Measurements from ENCODE around the gene GDPD3.

Gene GDPD3

DNA sequence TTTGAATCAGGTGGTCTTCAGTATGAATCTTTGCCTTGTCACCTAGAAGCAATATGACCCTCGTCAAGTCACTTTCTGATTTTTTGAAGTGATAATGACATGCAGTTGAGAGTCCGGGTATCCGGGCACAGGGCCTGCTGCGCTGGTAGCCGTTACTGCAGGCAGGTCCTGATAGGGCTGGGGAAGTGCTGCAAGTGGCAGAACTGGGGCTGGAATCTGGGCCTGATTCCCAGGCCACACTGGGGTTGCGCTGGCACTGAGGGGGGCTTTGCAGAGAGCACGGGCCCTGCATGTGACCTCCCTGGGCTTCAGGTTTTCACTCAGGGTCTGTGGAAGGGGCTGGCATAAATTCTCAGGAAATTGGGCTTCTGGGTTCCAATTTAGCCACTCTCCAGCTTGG, 34.6 kb downstream of the GDPD3 start:
- DNase-seq (ENCODE audit: low spot score) = no peak

DNA sequence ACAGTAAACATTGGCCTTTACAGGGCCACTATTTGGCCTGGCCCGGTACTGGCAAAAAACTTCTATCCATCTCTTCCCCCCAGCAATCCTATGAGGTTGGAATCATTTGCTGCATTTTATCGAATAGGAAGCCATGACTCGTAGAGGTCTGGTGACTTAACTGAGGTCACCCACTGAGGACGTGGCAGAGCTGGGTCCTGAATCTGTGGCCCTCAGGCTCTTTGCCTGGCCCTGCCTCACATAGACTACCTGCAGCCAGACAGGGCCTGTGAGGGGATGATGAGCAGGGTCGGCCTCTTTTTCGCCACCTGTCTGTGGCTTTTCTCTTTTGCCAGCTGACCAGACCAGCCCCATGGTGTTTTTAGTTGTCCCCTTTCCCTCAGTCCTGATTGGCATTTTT, 35.7 kb downstream of the GDPD3 start:
- no peak for DNase-seq (ENCODE audit: low spot score)

DNA sequence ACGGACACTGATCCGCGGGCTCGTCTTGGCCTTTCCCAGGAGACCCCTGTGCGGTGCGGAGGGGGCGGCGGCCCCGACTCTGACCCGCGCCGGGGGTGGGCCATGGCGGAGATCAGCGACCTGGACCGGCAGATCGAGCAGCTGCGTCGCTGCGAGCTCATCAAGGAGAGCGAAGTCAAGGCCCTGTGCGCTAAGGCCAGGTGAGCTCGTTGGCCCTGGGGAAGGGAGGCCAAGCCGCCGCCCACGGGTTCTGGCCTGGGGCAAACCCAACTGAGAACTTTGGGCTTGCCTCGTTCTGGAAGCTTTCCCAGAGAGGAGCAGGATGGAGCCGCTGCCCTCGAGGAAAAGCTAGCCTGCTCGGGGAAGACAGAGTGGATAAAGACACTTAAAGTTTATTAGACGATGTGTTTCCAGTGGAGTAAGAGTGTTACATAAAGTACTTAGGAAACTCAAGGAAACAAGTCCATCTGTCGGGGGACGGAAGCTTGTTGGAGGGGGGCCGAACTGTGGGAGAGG, 37.0 kb downstream of the GDPD3 start:
- no peak for DNase-seq (ENCODE audit: low spot score)

DNA sequence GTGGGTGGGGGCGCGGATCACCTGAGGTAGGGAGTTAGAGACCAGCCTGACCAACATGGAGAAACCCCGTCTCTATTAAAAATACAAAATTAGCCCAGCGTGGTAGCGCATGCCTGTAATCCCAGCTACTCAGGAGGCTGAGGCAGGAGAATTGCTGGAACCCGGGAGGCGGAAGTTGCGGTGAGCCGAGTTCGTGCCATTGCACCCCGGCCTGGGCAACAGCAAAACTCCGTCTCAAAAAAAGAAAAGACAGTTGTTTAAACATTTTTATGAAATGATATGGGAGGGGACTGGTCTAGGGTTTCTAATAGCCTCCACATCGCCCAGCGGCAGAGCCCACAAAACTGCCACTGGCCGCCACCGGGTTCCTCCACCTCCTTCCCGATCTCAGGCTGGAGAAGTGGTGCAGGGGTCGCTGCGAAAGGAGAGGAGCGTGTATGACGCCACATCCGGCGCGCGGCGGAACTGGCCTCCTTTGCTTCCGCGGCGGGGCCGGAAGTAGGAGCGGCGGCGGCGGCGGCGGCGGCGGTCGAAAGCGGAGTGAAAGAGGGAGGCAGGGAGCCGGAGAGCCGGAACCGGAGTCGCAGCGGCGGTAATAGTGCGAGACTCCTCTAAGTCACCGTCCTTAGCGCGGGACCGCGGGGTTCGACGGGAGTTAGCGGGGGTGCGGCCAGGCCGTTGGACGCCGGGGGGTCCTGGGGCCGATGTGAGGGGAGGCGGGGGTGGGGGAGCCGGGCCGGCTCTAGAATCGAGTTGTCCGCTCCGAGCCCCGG, 37.6 kb downstream of the GDPD3 start, which contains the start of gene PPP4C:
TSS of gene PPP4C (plus strand) at position 492 of the 773 bp plus-strand sequence. CDS start 384 bp downstream, outside the sequence.
- DNase-seq (ENCODE audit: low spot score) = peak; percentile 89

DNA sequence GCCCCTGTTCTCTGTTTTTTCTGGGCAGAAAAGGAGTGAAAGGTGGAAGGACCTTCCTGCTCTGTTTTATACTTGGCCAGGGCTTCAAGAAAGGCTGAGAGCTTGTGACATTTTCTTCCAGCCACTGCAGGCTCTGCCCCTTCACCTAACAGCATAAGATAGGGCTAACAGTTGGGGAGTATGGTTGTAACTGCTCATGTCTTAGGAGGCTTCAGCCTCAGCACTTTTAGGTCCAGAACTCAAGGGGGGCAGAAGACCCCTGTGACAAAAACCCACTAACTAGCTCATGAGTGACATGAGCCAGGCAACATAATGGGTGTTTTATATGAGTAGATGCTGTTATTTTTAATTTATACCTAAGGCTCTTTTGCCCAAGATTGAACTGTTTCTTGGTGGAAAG, 42.8 kb downstream of the GDPD3 start:
- no peak for DNase-seq (ENCODE audit: low spot score)

DNA sequence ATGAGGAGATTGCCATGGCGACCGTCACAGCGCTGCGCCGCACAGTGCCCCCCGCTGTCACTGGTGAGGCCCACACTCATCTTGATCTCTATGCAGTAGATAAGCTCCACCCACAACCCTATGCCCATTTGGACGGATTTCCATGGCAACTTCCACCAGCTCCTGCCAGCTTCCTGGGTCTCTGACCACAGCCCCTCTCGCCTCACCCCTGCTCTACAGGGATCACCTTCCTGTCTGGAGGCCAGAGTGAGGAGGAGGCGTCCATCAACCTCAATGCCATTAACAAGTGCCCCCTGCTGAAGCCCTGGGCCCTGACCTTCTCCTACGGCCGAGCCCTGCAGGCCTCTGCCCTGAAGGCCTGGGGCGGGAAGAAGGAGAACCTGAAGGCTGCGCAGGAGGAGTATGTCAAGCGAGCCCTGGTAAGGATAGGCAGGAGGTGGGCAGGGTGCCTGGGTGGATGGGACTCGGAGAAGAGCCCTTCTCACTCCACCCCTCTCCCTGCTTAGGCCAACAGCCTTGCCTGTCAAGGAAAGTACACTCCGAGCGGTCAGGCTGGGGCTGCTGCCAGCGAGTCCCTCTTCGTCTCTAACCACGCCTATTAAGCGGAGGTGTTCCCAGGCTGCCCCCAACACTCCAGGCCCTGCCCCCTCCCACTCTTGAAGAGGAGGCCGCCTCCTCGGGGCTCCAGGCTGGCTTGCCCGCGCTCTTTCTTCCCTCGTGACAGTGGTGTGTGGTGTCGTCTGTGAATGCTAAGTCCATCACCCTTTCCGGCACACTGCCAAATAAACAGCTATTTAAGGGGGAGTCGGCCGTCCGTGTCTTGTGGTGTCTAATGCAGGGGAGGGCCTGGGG, 43.5 kb downstream of the GDPD3 start:
- DNase-seq (ENCODE audit: low spot score) = no peak

DNA sequence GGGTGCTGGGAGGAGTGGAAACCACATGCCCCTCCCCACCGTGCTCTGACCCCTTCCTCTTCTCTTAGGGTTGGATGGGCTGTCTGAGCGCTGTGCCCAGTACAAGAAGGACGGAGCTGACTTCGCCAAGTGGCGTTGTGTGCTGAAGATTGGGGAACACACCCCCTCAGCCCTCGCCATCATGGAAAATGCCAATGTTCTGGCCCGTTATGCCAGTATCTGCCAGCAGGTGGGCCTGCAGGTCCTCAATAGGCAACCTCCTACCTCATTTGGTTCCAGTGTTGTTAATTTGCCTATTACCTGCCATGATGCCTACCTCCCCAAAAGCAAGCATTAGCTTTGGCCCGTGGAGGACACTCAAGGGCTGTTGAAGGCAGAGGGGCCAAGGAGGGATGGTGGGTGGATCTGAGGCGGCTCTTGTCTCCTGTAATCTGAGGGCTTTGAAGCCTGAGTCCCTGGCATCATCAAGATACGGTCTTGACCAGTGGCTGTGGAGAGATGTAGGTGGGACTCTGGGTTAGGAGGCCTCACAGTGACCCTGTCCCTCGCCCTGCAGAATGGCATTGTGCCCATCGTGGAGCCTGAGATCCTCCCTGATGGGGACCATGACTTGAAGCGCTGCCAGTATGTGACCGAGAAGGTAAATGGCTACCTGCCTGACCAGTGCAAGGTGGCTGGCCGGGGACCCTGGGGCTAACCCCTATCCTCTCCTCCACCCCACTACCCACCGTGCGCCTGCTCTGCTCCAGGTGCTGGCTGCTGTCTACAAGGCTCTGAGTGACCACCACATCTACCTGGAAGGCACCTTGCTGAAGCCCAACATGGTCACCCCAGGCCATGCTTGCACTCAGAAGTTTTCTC, 44.4 kb downstream of the GDPD3 start:
- peak; percentile 68 for DNase-seq (ENCODE audit: low spot score)

DNA sequence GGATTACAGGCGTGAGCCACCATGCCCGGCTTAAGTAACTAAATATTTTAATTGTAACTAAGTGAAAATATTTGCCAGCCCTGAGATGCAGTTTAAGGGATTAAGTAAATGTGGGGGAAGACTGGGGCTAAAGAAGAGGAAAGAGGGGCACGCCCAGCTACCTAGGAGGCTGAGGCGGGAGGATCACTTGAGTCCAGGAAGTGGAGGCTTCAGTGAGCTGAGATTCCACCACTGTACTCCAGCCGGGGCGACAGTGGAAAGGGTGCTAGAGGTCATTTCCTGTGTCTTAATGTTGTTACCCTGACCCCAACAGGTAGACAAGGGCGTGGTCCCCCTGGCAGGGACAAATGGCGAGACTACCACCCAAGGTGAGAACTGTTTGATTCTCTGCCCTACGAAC, 45.0 kb downstream of the GDPD3 start:
- DNase-seq (ENCODE audit: low spot score) = no peak

DNA sequence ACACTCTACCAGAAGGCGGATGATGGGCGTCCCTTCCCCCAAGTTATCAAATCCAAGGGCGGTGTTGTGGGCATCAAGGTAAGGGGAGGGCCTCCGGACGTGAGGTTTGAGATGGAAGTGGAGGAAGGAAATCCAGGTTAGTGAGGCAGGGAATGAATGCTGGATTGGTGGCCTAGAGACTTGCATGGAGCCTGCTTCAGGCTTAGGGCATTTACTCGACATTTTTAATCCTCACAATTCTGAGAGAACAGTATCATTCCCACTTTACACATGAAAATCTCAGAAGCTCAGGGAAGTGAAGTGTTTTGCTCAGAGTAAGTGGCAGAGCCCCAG, 45.8 kb downstream of the GDPD3 start:
- DNase-seq (ENCODE audit: low spot score) = no peak

DNA sequence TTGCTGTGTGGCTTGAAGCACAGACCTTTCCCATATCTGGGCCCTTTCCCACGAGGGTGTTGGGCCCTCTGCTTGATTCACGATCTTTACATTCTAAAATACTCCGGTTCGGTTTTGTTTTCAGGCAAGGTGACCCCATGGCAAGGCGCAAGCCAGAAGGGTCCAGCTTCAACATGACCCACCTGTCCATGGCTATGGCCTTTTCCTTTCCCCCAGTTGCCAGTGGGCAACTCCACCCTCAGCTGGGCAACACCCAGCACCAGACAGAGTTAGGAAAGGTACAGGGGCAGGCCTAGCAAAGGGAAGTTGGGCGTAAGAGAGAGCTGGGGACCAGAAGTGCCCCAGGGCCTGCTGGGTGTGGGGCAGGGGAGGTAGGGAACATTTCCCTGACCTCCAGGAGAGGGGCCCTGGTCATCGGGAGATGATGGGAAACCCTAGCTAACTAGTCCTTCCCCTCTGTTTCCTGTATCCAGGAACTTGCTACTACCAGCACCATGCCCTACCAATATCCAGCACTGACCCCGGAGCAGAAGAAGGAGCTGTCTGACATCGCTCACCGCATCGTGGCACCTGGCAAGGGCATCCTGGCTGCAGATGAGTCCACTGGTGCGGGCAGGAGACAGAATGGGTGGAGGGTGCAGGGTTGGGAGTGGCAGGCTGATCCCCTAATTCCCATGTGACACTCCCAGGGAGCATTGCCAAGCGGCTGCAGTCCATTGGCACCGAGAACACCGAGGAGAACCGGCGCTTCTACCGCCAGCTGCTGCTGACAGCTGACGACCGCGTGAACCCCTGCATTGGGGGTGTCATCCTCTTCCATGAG, 46.4 kb downstream of the GDPD3 start:
- no peak for DNase-seq (ENCODE audit: low spot score)

DNA sequence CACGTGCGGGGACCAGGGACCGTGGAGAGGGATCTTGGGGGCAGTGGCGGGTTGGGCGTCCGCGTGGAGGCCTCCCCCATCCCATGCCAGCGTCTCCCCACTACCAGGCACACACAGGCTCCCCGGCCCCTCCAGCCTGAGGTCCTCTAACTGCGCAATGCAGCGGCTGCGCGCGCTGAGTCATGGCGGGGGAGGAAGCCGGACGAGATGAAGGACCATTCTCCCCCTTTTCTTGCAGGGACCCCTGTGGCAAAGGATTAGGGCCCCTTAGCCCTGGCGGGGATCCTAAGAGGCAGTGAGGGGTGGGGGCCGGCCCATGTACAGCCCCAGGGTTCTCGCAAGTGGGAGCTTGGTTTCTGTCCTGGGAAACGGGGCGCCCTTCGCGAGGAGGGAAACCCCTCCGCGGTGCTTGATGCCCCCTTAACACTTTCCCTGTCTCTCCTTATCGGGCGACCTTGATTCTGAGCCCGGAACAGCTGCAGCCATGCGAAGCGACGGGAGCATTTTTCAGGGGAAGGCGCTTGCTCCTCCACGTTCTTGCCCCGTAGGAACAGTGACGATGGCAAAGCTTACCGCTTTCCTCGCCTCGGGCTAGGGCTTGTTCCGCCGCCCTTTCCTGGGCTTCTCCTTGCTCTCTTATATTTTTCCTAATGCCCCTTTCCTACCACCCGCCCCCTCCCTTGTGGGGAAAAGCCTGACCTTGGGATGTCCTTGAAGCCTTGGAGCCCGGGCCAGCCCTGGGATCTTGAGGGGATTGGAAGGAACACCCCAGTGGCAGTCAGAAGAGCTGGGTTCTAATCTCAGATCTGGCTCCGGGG, 47.2 kb downstream of the GDPD3 start:
- DNase-seq (ENCODE audit: low spot score) = peak; percentile 51

DNA sequence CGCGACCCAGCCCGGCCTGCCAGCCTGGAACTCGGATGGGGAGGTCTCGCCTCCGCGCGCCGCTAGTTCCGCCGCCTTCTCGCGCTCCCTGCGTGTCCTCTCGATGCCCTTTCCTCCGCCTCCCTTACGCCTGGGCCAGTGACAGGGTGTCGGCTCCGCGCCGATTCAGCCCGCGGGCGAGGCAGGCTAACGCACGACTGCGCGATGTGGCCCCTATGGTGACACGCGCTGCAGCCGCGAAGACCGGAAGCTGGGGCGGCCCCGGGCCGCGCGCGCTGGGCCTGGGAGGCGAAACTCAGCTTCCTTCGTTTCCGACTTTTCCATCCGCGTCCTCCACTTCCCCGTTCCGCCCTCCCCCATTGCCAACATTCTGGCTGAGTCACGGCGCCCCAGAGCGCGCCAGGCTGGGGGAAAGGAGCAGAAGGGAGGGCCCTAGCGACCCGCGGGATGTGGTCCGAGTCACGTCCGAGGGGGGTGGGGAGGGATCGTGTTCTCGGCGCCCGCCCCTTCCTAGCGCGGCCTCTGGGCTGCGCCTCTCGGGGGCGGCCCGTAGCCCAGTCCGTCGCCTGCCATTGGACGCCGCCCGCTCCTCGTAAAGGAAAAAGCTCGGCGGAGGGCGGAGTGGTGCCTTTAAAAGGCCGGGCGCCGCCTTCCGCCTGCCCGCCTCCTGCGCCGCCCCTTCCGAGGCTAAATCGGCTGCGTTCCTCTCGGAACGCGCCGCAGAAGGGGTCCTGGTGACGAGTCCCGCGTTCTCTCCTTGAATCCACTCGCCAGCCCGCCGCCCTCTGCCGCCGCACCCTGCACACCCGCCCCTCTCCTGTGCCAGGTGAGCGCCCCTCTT, 48.0 kb downstream of the GDPD3 start, which contains the start of gene ALDOA:
TSS of gene ALDOA (plus strand) at position 659 of the 841 bp plus-strand sequence. CDS start 1,138 bp downstream, outside the sequence.
- peak; percentile 93 for DNase-seq (ENCODE audit: low spot score)

DNA sequence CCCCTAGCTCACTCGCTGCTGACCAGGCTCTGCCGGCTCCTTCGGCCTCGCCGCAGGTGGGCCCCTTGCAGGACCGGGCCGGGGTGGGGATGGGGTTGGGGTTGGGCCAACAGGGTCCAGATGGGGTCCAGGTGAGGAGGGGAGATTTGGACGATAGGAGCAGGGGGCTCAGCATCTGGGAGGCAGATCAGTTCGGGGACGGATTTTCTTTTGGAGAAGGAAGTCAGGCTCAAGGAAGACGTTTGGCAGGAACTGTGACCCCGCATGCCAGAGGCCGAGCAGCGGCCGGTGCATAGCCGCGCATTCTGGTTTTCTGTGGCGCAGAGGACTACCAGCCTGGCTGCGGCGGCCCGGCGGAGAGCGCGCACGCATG, 48.6 kb downstream of the GDPD3 start:
- DNase-seq (ENCODE audit: low spot score) = no peak

DNA sequence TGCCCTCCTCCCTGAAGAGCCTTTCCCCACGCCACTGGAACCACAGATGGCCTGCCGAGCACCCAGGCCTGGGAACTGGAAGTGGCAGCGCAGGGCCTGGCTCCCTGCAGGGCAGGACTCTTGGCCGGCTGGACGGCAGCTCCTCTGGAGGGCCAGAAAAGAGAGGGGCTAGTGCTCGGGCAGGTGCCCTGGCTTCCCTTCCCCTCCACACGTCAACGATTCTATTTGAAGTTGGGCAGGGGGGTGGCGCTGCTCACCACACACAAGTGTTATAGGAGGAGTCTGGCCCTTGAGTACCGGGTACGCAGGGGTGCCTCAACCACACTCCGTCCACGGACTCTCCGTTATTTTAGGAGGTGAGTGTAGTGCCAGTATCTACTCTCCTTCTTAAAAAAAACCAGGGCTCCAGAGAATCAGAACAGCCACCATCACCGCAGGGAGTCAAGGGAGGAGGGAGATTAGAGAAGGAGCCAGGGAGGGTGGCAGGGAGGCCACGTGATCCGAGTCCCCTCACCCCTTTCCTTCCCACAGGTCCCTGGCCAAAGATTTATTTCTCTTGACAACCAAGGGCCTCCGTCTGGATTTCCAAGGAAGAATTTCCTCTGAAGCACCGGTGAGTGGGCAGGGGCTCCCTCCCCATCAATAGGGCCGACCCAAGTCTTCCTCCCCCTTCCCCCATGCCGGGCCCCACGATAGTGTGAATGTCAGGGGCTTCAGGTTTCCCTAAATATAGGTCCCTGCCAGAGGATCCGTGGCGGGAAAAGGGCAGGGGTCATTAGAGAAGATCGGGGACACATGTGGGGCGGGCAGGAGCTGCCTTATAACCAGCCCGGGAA, 49.2 kb downstream of the GDPD3 start:
- DNase-seq (ENCODE audit: low spot score) = peak; percentile 40

DNA sequence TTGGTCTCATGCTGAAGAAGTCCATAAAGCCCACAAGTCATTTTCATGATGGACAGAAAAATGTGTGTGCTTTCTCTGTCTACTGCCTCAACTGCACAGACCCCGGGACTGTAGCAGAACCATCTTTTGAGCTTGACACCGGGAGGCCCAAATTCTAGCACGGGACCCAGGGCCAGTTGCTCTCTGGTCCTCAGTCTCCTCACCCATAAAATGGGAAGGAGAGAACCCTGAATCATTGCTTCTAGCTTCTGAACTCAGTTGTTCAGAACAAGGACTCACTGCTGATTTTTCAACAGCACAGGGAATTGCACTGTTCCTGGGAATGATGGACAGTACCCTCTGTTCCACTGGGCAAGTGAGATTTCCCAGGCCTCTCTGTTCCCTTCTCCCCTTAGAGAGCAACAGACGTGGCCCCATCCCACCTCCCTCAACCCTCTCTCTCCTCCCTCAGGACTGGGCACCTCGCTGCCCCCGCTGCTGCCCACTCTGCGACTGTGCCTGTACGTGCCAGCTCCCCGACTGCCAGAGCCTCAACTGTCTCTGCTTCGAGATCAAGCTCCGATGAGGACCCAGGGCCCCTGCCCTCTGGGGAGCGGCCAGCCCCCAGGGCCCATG, 50.0 kb downstream of the GDPD3 start:
- no peak for DNase-seq (ENCODE audit: low spot score)

DNA sequence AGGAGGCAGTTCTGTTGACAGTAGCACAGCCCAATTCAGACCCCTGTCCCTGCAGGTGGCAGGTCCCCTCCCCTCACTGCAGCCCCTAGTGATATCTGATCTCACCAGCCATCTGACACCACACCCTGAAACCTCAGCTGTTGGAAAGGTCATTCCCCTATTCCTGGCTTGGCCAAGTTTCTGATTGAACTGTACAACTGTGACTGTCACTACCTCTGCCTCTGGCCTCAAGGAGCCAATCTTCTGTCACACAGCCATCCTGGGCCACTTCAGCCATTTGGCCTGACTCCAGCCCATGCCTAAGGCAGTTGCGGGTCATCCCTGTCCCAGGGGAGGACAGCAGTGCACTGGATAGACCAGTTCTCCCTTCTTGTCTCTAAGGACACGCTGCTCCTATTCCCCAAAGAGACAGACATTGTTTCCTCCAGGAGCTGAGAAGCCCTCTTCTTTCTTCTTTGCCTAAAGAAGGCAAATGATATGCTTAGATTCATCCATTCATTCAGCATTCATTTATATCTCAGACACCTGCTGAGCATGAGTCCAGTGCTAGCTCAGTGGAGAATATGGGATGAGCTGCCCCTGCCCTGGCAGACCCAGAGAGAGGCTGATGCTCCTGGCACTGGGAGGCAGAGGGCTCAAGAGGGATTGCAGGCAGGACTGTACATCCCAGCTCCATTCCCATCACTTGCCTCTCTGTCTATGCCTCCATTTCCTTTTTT, 52.3 kb downstream of the GDPD3 start:
- DNase-seq (ENCODE audit: low spot score) = no peak

DNA sequence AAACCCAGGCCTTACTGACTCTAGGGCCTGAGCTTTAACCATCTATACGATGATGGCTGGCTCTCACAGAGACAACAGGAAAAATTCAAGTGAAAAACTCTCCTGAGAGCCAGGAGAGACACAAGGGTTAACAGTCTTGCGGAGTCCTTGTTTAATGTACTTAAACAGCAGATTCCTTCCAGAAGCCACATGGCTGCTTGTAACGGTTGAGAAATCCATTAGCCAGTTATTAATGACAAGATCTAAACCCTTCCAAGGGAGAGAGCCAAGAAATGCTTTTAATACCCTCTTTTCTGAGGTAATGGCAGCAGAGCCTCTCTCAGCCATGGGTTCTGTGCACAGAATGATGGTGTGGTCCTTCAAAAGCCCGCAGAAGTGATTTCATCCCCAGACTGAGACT, 53.0 kb downstream of the GDPD3 start:
- no peak for DNase-seq (ENCODE audit: low spot score)
